ENCODE measurements around the gene LTC4S. TPM values are rescaled to one million over a fixed set of nuclear protein-coding genes. Genes with fewer than 3 reads are reported as not detected.

The LTC4S gene
- polyA plus RNA-seq, 2 of the 4 experiments (the other 2 are of a cell fraction): not detected

GRCh38 chr5:179836225-179837019, 42.6 kb downstream of the LTC4S start (continued):
- TF ChIP-seq, protein P1, sequence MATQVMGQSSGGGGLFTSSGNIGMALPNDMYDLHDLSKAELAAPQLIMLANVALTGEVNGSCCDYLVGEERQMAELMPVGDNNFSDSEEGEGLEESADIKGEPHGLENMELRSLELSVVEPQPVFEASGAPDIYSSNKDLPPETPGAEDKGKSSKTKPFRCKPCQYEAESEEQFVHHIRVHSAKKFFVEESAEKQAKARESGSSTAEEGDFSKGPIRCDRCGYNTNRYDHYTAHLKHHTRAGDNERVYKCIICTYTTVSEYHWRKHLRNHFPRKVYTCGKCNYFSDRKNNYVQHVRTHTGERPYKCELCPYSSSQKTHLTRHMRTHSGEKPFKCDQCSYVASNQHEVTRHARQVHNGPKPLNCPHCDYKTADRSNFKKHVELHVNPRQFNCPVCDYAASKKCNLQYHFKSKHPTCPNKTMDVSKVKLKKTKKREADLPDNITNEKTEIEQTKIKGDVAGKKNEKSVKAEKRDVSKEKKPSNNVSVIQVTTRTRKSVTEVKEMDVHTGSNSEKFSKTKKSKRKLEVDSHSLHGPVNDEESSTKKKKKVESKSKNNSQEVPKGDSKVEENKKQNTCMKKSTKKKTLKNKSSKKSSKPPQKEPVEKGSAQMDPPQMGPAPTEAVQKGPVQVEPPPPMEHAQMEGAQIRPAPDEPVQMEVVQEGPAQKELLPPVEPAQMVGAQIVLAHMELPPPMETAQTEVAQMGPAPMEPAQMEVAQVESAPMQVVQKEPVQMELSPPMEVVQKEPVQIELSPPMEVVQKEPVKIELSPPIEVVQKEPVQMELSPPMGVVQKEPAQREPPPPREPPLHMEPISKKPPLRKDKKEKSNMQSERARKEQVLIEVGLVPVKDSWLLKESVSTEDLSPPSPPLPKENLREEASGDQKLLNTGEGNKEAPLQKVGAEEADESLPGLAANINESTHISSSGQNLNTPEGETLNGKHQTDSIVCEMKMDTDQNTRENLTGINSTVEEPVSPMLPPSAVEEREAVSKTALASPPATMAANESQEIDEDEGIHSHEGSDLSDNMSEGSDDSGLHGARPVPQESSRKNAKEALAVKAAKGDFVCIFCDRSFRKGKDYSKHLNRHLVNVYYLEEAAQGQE (IDR thresholded peaks at IDR 0.05): no peak
- TF ChIP-seq CBX2 (IDR thresholded peaks at IDR 0.05; ENCODE audit: borderline replicate concordance, low read depth): no peak
- no peak for TF ChIP-seq EP300 (IDR thresholded peaks at IDR 0.05)
- no peak for TF ChIP-seq HOXB5 (CRISPR knock-in tag; IDR thresholded peaks at IDR 0.05)
- TF ChIP-seq TFCP2L1 (CRISPR knock-in tag; IDR thresholded peaks at IDR 0.05): 0 out of 2 replicates have a peak, but pooled peaks have one; percentile 6
- no peak; a peak in 2 of 5 replicates for TF ChIP-seq JUN (IDR thresholded peaks at IDR 0.05)
- TF ChIP-seq SMC3 (IDR thresholded peaks at IDR 0.05): no peak
- TF ChIP-seq KDM5A (IDR thresholded peaks at IDR 0.05): no peak
- TF ChIP-seq PHF8 (IDR thresholded peaks at IDR 0.05; ENCODE audit: borderline replicate concordance, low read depth): no peak
- TF ChIP-seq, protein P2, sequence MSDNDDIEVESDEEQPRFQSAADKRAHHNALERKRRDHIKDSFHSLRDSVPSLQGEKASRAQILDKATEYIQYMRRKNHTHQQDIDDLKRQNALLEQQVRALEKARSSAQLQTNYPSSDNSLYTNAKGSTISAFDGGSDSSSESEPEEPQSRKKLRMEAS (IDR thresholded peaks at IDR 0.05): no peak
- no peak for TF ChIP-seq ZNF302 (CRISPR knock-in tag; IDR thresholded peaks at IDR 0.05)
- no peak for TF ChIP-seq HEYL (CRISPR knock-in tag; IDR thresholded peaks at IDR 0.05)
- no peak for TF ChIP-seq MAZ (IDR thresholded peaks at IDR 0.05; ENCODE audit: borderline replicate concordance, low read depth, low read length)
- TF ChIP-seq FOSB (CRISPR knock-in tag; IDR thresholded peaks at IDR 0.05): 0 out of 2 replicates have a peak, but pooled peaks have one; percentile 53

GRCh38 chr5:179837076-179838011, 43.6 kb downstream of the LTC4S start:
- Histone ChIP-seq H3K4me1 (peaks cover 34% of the 10 kb centered on the region; the same call in 2 of the 3 replicates), H3K4me2 (no peak overlapping the region), H3K4me3 (no peak overlapping the region), H3K27ac (0 out of 6 replicates have a peak overlapping the region, but pooled peaks of 1 of the 2 experiments have one; percentile 0), H3K9me3 (no peaks in the 10 kb centered on the region)
- no peak for DNase-seq (ENCODE audit: low read depth in 1 of 2, low spot score in 1 of 2)
- no peak for FAIRE-seq
- peak; percentile 61; the same call in 1 of the 2 replicates for TF ChIP-seq HOXA7 (CRISPR knock-in tag; IDR thresholded peaks at IDR 0.05)
- TF ChIP-seq, protein P3, sequence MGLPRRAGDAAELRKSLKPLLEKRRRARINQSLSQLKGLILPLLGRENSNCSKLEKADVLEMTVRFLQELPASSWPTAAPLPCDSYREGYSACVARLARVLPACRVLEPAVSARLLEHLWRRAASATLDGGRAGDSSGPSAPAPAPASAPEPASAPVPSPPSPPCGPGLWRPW (IDR thresholded peaks at IDR 0.05): no peak
- TF ChIP-seq MAFK (IDR thresholded peaks at IDR 0.05; ENCODE audit: partially characterized antibody): peak; percentile 4
- TF ChIP-seq ESRRA (IDR thresholded peaks at IDR 0.05; ENCODE audit: borderline replicate concordance, low read length): no peak
- peak; percentile 88; the same call in 1 of the 2 replicates for TF ChIP-seq POLR2AphosphoS2 (conservative IDR thresholded peaks at IDR 0.05; ENCODE audit: low read length)
- peak; percentile 14 to 72; a peak in 2 of 5 replicates for TF ChIP-seq JUN (IDR thresholded peaks at IDR 0.05)
- 0 out of 2 replicates have a peak, but pooled peaks have one; percentile 41 for TF ChIP-seq TFCP2L1 (CRISPR knock-in tag; IDR thresholded peaks at IDR 0.05)
- peak; percentile 81; the same call in 1 of the 2 replicates for TF ChIP-seq FOSB (CRISPR knock-in tag; IDR thresholded peaks at IDR 0.05)
- 0 out of 2 replicates have a peak, but pooled peaks have one; percentile 12 for TF ChIP-seq TP53 (CRISPR knock-in tag; IDR thresholded peaks at IDR 0.05)
- TF ChIP-seq PBX3 (IDR thresholded peaks at IDR 0.05): peak; percentile 13; the same call in 1 of the 2 replicates
- 83% methylated on average over 15 of the region's 15 CpGs for WGBS (ENCODE audit: missing lambda C conversion rate)
- CTCF ChIA-PET: interaction anchor here (0.6 to 2.3 kb wide), 7 partner anchors 12 to 74 kb away, joined by 3 to 9 read pairs (median 4); partner anchors contain the start of gene TBC1D9B
- POLR2A ChIA-PET: interaction anchor here (0.6 to 1.4 kb wide), 3 partner anchors 10 to 176 kb away, joined by 3 to 7 read pairs (median 3); partner anchors contain the start of gene SQSTM1
- ATAC-seq: 0 out of 6 replicates have a peak, but pooled peaks of 1 of the 2 experiments have one; percentile 0
